CD14-positive monocyte (primary cell): ENCODE data around the gene JMJD1C. TPM values are rescaled to one million over a fixed set of nuclear protein-coding genes. Genes with fewer than 3 reads are reported as not detected.
A peak's percentile ranks its signal among the peaks of the same experiment; 100 is the strongest.

Source experiments
- DNase-seq, 3 donors: peaks; one replicate each; pipeline ENCODE4 v3.0.0-alpha.2; 2011 to 2022
- H2AFZ ChIP-seq: 2 replicates; pipeline ENCODE4 v1.6.0; 2012; ENCODE audit warnings: mild to moderate bottlenecking, low read depth, low read length, inconsistent platforms; ENCODE audit not compliant: insufficient read depth, poor library complexity, severe bottlenecking
- H3K27ac ChIP-seq, 2 donors: 1 replicate in 1 of 2; 2 replicates in 1 of 2; pipeline ENCODE4 v1.5.1; 2012 to 2013; ENCODE audit warnings: low read length in 2 of 2, control low read depth in 1 of 2, inconsistent platforms in 1 of 2, low read depth in 1 of 2, mild to moderate bottlenecking in 1 of 2
- H3K27me3 ChIP-seq, 2 donors: one replicate each; pipeline versions ENCODE4 v1.6.0 to v1.6.1; 2011 to 2013; ENCODE audit warnings: low read length in 2 of 2; ENCODE audit not compliant: control insufficient read depth in 2 of 2, insufficient read depth in 2 of 2
- H3K36me3 ChIP-seq, 2 donors: replicated peaks in 1 of 2; 1 replicate in 1 of 2; 2 replicates in 1 of 2; pipeline versions ENCODE4 v1.5.1 to v1.6.1; 2012 to 2013; ENCODE audit warnings: low read length in 2 of 2, control low read depth in 1 of 2, inconsistent platforms in 1 of 2, mild to moderate bottlenecking in 1 of 2; ENCODE audit not compliant: insufficient read depth in 2 of 2, control insufficient read depth in 1 of 2
- H3K4me1 ChIP-seq, 2 donors: 1 replicate in 1 of 2; 2 replicates in 1 of 2; pipeline versions ENCODE4 v1.5.1 to v1.6.1; 2012 to 2013; ENCODE audit warnings: low read length in 2 of 2, control low read depth in 1 of 2, inconsistent platforms in 1 of 2, mild to moderate bottlenecking in 1 of 2, moderate library complexity in 1 of 2; ENCODE audit not compliant: insufficient read depth in 2 of 2, control insufficient read depth in 1 of 2
- H3K4me2 ChIP-seq: replicated peaks from 2 replicates; pipeline ENCODE3; 2012; ENCODE audit warnings: low read length, moderate library complexity, mild to moderate bottlenecking; ENCODE audit not compliant: poor library complexity, severe bottlenecking; ENCODE audit errors: extremely low read depth
- H3K4me3 ChIP-seq, 3 experiments: fragments of 200-600 bp in 1 of 3; sonication (generic) in 1 of 3; replicated peaks in 1 of 3; 1 replicate in 2 of 3; 2 replicates in 1 of 3; pipeline ENCODE4 v1.5.1; 2011 to 2013; ENCODE audit warnings: low read length in 3 of 3, mild to moderate bottlenecking in 3 of 3, control low read depth in 2 of 3, low read depth in 2 of 3, inconsistent platforms in 1 of 3, moderate library complexity in 1 of 3
- H3K79me2 ChIP-seq: 2 replicates; pipeline ENCODE4 v1.6.0; 2012; ENCODE audit warnings: mild to moderate bottlenecking, control low read depth, inconsistent platforms, low read length, moderate library complexity; ENCODE audit not compliant: insufficient read depth
- H3K9ac ChIP-seq: 2 replicates; pipeline ENCODE4 v1.6.0; 2017; ENCODE audit warnings: low read length, mild to moderate bottlenecking; ENCODE audit not compliant: insufficient read depth, poor library complexity, severe bottlenecking
- H3K9me3 ChIP-seq, 2 donors: replicated peaks in 1 of 2; 1 replicate in 1 of 2; 2 replicates in 1 of 2; pipeline versions ENCODE4 v1.5.1 to v1.6.1; 2012 to 2013; ENCODE audit warnings: low read length in 2 of 2, control low read depth in 1 of 2; ENCODE audit not compliant: control insufficient read depth in 1 of 2, insufficient read depth in 1 of 2
- H4K20me1 ChIP-seq: 2 replicates; pipeline ENCODE4 v1.6.0; 2012; ENCODE audit warnings: mild to moderate bottlenecking, low read length, control low read depth, moderate library complexity; ENCODE audit not compliant: insufficient read depth
- H3K27ac Mint-ChIP-seq, 7 donors: one replicate each; pipeline ENCODE4 v1.8.0; 2020; ENCODE audit warnings: mild to moderate bottlenecking in 7 of 7, mixed read lengths in 7 of 7, moderate library complexity in 6 of 7, inconsistent platforms in 2 of 7
- H3K27me3 Mint-ChIP-seq, 3 donors: one replicate each; pipeline ENCODE4 v1.8.0; 2021 to 2022; ENCODE audit warnings: low read depth in 3 of 3, mild to moderate bottlenecking in 3 of 3, mixed read lengths in 3 of 3, moderate library complexity in 3 of 3, inconsistent platforms in 1 of 3
- H3K36me3 Mint-ChIP-seq, 2 donors: one replicate each; pipeline ENCODE4 v1.8.0; 2020; ENCODE audit warnings: mixed read lengths in 2 of 2, inconsistent platforms in 1 of 2, mild to moderate bottlenecking in 1 of 2
- H3K4me1 Mint-ChIP-seq: one replicate; pipeline ENCODE4 v1.8.0; 2020; ENCODE audit warnings: mild to moderate bottlenecking, mixed read lengths
- H3K4me3 Mint-ChIP-seq, 2 donors: one replicate each; pipeline ENCODE4 v1.8.0; 2020; ENCODE audit warnings: mild to moderate bottlenecking in 2 of 2, mixed read lengths in 2 of 2, moderate library complexity in 1 of 2
- H3K9me3 Mint-ChIP-seq, 7 donors: one replicate each; pipeline ENCODE4 v1.8.0; 2020 to 2022; ENCODE audit warnings: mixed read lengths in 7 of 7, mild to moderate bottlenecking in 6 of 7, moderate library complexity in 6 of 7, inconsistent platforms in 2 of 7
- WGBS: methylation state at CpG from one replicate; pipeline ENCODE4 v1.1.5; 2013; ENCODE audit warnings: missing lambda C conversion rate; ENCODE audit not compliant: insufficient coverage; 5-methylcytosine and 5-hydroxymethylcytosine counted together
- intact Hi-C, 2 donors: fragments of 100-400 bp; cut with micrococcal nuclease; formaldehyde crosslinking; loops; one replicate each; pipeline versions ENCODE4 v1.15.0 to v1.15.1; 2023
- polyA plus RNA-seq, 3 donors: library from polyadenylated mRNA; depleted of rRNA in 1 of 3; unstranded in 2 of 3; stranded (reverse) in 1 of 3; fragments of 300-500 nt in 2 of 3; fragments of >200 nt in 1 of 3; fragmentation: Illumina TruSeq in 2 of 3; gene quantifications; 1 replicate in 2 of 3; 2 replicates in 1 of 3; pipeline ENCODE4 v1.2.3, GENCODE V29; 2012 to 2021
- TF ChIP-seq, protein P1 (sequence below): fragments of 200-600 bp; IDR thresholded peaks from one replicate; pipeline ENCODE4 v1.8.0; 2022; ENCODE audit warnings: antibody characterized with exemption, mild to moderate bottlenecking

JMJD1C gene
- polyA plus RNA-seq, 3 donors, result 27.8 to 84.8 (median 46.5) TPM

DNA sequence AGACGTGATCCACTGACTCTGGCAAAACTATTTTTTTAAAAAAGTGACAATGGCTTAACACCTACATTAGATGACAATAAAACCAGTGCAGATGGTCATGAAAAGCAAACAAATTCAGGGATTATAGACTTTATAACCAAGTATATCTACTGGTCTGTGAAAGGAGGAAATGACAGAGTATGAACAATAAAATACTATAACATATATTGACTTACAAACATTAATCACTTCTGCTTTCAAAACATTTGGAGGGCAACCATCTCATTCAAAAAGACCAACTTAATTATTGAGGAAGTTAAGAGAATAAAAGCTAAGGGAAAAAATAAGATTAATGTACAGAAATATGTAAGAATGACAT is 34.8 kb downstream of the JMJD1C start:
- H3K79me2 ChIP-seq, result peaks cover 94% of the 10 kb centered on the region
- H3K4me3 ChIP-seq, result no peak overlapping the region
- no peak for DNase-seq
- Mint-ChIP-seq H3K27ac (peak overlapping the region in 2 of 7 donors; percentile 26 to 27), H3K4me3 (no peak overlapping the region), H3K4me1 (peaks cover 43% of the 10 kb centered on the region), H3K9me3 (peaks cover 0 to 2% (median 0%) of the 10 kb centered on the region in 7 donors), H3K27me3 (peaks cover 0 to 3% (median 0%) of the 10 kb centered on the region in 3 donors), H3K36me3 (peaks cover 4 to 16% of the 10 kb centered on the region in 2 donors)
- H3K36me3 ChIP-seq, result no peaks in the 10 kb centered on the region
- no peak overlapping the region for H3K27ac ChIP-seq
- TF ChIP-seq, protein P1, sequence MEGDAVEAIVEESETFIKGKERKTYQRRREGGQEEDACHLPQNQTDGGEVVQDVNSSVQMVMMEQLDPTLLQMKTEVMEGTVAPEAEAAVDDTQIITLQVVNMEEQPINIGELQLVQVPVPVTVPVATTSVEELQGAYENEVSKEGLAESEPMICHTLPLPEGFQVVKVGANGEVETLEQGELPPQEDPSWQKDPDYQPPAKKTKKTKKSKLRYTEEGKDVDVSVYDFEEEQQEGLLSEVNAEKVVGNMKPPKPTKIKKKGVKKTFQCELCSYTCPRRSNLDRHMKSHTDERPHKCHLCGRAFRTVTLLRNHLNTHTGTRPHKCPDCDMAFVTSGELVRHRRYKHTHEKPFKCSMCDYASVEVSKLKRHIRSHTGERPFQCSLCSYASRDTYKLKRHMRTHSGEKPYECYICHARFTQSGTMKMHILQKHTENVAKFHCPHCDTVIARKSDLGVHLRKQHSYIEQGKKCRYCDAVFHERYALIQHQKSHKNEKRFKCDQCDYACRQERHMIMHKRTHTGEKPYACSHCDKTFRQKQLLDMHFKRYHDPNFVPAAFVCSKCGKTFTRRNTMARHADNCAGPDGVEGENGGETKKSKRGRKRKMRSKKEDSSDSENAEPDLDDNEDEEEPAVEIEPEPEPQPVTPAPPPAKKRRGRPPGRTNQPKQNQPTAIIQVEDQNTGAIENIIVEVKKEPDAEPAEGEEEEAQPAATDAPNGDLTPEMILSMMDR, result no peak
- H3K9me3 ChIP-seq, result no peaks in the 10 kb centered on the region
- no peaks in the 10 kb centered on the region for H3K27me3 ChIP-seq
- peaks cover 6 to 20% of the 10 kb centered on the region in 2 donors for H3K4me1 ChIP-seq
- peaks cover 73% of the 10 kb centered on the region for H4K20me1 ChIP-seq
- H3K9ac ChIP-seq, result no peak overlapping the region
- no CpG with 5 or more reads among the region's 1 CpG for WGBS
- no peak overlapping the region for H2AFZ ChIP-seq
- intact Hi-C loops, result no loop called here
- H3K4me2 ChIP-seq, result no peak overlapping the region

DNA sequence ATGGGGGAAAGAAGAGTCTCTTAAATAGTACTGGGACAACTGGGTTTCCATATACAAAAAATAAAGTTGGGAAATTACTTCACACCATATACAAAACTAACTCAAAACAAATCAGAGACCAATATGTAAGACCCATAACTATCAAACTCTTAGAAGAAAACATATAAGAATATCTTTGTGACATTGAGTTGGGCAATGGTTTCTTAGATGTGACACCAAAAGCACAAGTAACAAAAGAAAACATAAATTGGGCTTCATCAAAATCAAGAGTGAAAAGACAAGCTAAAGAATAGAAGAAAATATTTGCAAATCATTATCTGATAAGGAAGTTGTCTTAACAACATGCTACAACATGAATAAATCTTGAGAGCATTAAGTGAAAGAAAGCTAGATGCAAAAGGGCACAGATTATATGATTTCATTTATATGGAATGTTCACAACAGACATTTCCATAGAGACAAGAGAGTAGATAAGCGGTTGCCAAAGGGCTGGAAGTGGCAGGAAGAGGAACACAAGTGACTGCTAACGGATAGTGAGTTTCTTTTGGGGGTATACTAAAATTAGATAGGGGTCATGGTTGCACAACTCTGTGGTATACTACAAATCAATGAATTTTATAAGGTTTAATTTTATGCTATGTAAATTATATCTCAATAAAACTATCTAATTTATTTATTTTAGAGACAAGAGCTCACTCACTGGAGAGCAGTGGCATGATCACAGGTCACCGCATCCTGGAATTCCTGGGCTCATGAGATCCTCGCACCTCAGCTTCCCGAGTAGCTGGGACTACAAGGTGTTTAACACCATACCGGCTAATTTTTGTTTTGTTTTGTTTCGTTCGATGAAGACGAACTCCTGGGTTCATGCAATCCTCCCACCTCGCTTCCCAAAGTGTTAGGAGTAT is 35.4 kb downstream of the JMJD1C start:
- Histone ChIP-seq H2AFZ (no peak overlapping the region), H3K27me3 (no peaks in the 10 kb centered on the region), H3K36me3 (no peaks in the 10 kb centered on the region), H3K9me3 (no peaks in the 10 kb centered on the region), H3K4me2 (no peak overlapping the region), H3K4me1 (peaks cover 12 to 26% of the 10 kb centered on the region in 2 donors), H3K79me2 (peaks cover 94% of the 10 kb centered on the region), H3K9ac (no peak overlapping the region), H4K20me1 (peaks cover 72% of the 10 kb centered on the region), H3K27ac (no peak overlapping the region), H3K4me3 (no peak overlapping the region)
- TF ChIP-seq, protein P1, result no peak
- Mint-ChIP-seq H3K9me3 (peaks cover 0 to 2% (median 0%) of the 10 kb centered on the region in 7 donors), H3K36me3 (peaks cover 4 to 16% of the 10 kb centered on the region in 2 donors), H3K4me3 (no peak overlapping the region), H3K27me3 (no peaks in the 10 kb centered on the region), H3K4me1 (peaks cover 47% of the 10 kb centered on the region), H3K27ac (peak overlapping the region in 2 of 7 donors; percentile 26 to 27)
- intact Hi-C loops, result no loop called here
- DNase-seq, result peak in 1 of 3 donors; percentile 12
- 91% methylated on average over 6 of the region's 10 CpGs for WGBS
